NAMALWA (cell line): ENCODE data around the gene FAM234B.

ENCODE experiments used
- DNase-seq: peaks from one replicate; pipeline ENCODE4 v3.0.0-alpha.2; 2015; ENCODE audit warnings: low spot score

Gene FAM234B

GRCh38 chr12:13119826-13120225 lies 75.6 kb downstream of the FAM234B start:
- no peak for DNase-seq

- no peak for DNase-seq
Observed at GRCh38 chr12:13120413-13120812, 76.2 kb downstream of the FAM234B start.

DNA sequence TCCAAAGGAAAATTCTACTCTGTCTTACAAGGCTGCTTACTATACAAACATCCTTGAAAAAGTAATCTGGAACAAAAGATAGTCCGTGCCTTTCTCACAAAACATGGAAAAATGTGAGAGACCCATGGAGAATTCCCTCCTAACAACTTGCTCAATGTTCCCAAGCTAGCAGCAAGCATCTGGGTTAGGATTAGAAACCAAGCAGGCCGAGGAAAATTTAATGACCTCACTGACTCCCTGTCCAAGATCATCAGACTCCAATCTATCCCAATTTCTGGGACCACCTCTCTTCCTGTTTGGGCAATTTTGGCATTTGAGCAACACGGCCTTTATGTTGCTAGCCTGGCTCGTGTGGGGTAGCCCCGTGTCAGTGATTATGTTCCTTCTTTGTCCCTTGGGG lies 77.4 kb downstream of the FAM234B start:
- DNase-seq: no peak

GRCh38 chr12:13124656-13125505 lies 80.7 kb downstream of the FAM234B start:
- DNase-seq: no peak

- DNase-seq: no peak
Observed at GRCh38 chr12:13125996-13126395, 81.8 kb downstream of the FAM234B start.

GRCh38 chr12:13126494-13126893 lies 82.3 kb downstream of the FAM234B start:
- no peak for DNase-seq

GRCh38 chr12:13127444-13127843 lies 83.3 kb downstream of the FAM234B start:
- DNase-seq: no peak

DNA sequence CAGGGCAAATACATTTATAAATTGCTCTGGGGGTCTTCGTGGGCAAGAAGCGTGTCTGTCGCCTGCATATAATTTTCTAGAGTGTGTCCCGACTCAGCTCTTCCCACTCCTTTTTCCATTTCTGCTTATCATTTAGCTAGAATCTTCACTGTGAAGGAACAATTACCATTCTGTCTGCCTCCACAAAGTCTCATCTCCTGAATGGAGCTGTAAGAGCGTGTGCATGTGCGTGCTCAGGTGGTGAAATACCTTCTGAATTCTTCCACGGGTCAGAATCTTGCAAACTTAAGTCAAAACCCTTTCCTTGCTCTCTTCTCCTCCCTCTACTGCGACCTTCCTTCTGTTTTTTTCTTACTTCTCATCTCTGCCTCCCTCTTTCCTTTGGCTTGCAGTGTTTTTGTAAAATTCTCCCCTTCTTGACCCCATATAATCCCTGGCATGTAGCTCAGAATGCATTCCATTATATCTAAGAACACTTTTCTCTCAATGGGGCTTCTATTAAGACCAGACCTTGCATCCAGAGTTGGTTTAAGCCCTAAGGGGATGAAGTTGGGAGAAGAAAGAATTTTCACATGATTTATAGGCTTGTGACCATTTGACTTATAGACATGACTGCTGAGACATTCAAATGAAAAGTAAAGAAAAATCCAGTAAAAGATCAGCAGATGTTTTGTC lies 84.2 kb downstream of the FAM234B start:
- no peak for DNase-seq

GRCh38 chr12:13130981-13131380 lies 86.8 kb downstream of the FAM234B start:
- DNase-seq: no peak
